HepG2 (cell line): ENCODE data around the gene COX6A2. TPM values are rescaled to one million over a fixed set of nuclear protein-coding genes. Genes with fewer than 3 reads are reported as not detected.

Source experiments
- ATAC-seq: fragments of 200-7000 bp; cut with Tn5 transposase; 3 replicates; pipeline ENCODE4 v1.9.1; 2020; ENCODE audit warnings: mild to moderate bottlenecking, moderate library complexity
- BruUV-seq: library from RNA; stranded (reverse); fragments of 400-500 nt; replicated peaks from 2 replicates; lab custom pipeline; 2021; lab: Mats Ljungman, UMichigan
- CTCF ChIA-PET: fragments of 300-600 bp; formaldehyde crosslinking; extraction: SDS; loops from one replicate; lab custom pipeline; 2021; ENCODE audit warnings: low total read pairs, inconsistent platforms, low intra/inter-chr PET ratio; lab: Yijun Ruan, JAX
- POLR2A ChIA-PET: fragments of 350-600 bp; sonication (Branson Sonifier 250); formaldehyde crosslinking; loops from one replicate; lab custom pipeline; 2020; ENCODE audit warnings: antibody characterized with exemption, inconsistent platforms; lab: Yijun Ruan, JAX
- DNase-seq: peaks from one replicate; pipeline ENCODE4 v3.0.0-alpha.2; 2015; ENCODE audit warnings: low spot score
- FAIRE-seq: peaks from 3 replicates; lab custom pipeline; 2011; peaks lifted over from hg19 to GRCh38; lab: Jason Lieb, UNC
- H2AFZ ChIP-seq: one replicate; pipeline ENCODE4 v1.6.1; 2011; ENCODE audit warnings: low read length, inconsistent platforms
- H3K27ac ChIP-seq: fragments of 300-600 bp; 3 replicates; pipeline ENCODE4 v1.8.0; 2011; ENCODE audit warnings: mixed run types, mild to moderate bottlenecking, mixed read lengths, low read length, inconsistent platforms; ENCODE audit not compliant: insufficient read depth; ENCODE audit errors: extremely low read length
- H3K27me3 ChIP-seq, 2 experiments: fragments of 200-600 bp in 1 of 2; 2 replicates in 1 of 2; 3 replicates in 1 of 2; pipeline versions ENCODE4 v1.6.0 to v1.8.0; 2011; ENCODE audit warnings: low read length in 2 of 2, mild to moderate bottlenecking in 2 of 2, moderate library complexity in 2 of 2, inconsistent platforms in 1 of 2; ENCODE audit not compliant: insufficient read depth in 2 of 2, control insufficient read depth in 1 of 2
- H3K36me3 ChIP-seq, 2 experiments: fragments of 200-600 bp in 1 of 2; replicated peaks in 1 of 2; 2 replicates in 1 of 2; 3 replicates in 1 of 2; pipeline versions ENCODE4 v1.5.1 to v1.8.0; 2011; ENCODE audit warnings: low read length in 2 of 2, inconsistent platforms in 1 of 2; ENCODE audit not compliant: insufficient read depth in 2 of 2, control insufficient read depth in 1 of 2
- H3K4me1 ChIP-seq: 2 replicates; pipeline ENCODE4 v1.5.1; 2012; ENCODE audit warnings: low read length, inconsistent platforms; ENCODE audit not compliant: insufficient read depth
- H3K4me2 ChIP-seq: 2 replicates; pipeline ENCODE4 v1.6.0; 2011; ENCODE audit warnings: low read depth, low read length, inconsistent platforms
- H3K4me3 ChIP-seq, 3 experiments: fragments of 200-600 bp in 1 of 3; sonication (generic), shearing (Covaris generic) in 1 of 3; replicated peaks in 1 of 3; 2 replicates each; pipeline ENCODE4 v1.5.1; 2011 to 2016; ENCODE audit warnings: low read length in 3 of 3, inconsistent platforms in 2 of 3, low read depth in 2 of 3, mild to moderate bottlenecking in 2 of 3, control low read depth in 1 of 3, mixed read lengths in 1 of 3; ENCODE audit not compliant: insufficient read depth in 1 of 3
- H3K79me2 ChIP-seq: one replicate; pipeline ENCODE4 v1.6.1; 2011; ENCODE audit warnings: low read length, inconsistent platforms; ENCODE audit not compliant: insufficient read depth
- H3K9ac ChIP-seq: 2 replicates; pipeline ENCODE4 v1.6.0; 2011; ENCODE audit warnings: mild to moderate bottlenecking, low read depth, low read length, inconsistent platforms; ENCODE audit not compliant: insufficient read depth
- H3K9me3 ChIP-seq: 2 replicates; pipeline ENCODE4 v1.5.1; 2012; ENCODE audit warnings: mild to moderate bottlenecking, low read length
- H4K20me1 ChIP-seq: 2 replicates; pipeline ENCODE4 v1.6.0; 2011; ENCODE audit warnings: inconsistent platforms, mild to moderate bottlenecking, low read length, moderate library complexity; ENCODE audit not compliant: insufficient read depth
- KLF9 ChIP-seq: IDR thresholded peaks from 2 replicates; pipeline ENCODE4 v1.6.1; 2016; ENCODE audit warnings: low read depth
- KMT2B ChIP-seq: IDR thresholded peaks from 2 replicates; pipeline ENCODE4 v1.6.1; 2016; ENCODE audit warnings: missing genetic modification reagents, missing compliant biosample characterization
- PLRG1 ChIP-seq: fragments of 450-650 bp; conservative IDR thresholded peaks from 2 replicates; pipeline ENCODE4 v1.6.1; 2016
- PTBP1 ChIP-seq: fragments of 200-400 bp; formaldehyde crosslinking; IDR thresholded peaks from 2 replicates; pipeline ENCODE4 v1.6.1; 2018; ENCODE audit warnings: low read length, low read depth; ENCODE audit not compliant: poor library complexity, severe bottlenecking
- TEAD3 ChIP-seq: optimal IDR thresholded peaks from 2 replicates; pipeline ENCODE3; 2016; ENCODE audit warnings: borderline replicate concordance
- ZNF10 ChIP-seq: sonication (generic); formaldehyde crosslinking; IDR thresholded peaks from 2 replicates; pipeline ENCODE4 v1.4.0; 2020; ENCODE audit warnings: mild to moderate bottlenecking, low read depth, missing genetic modification reagents, borderline replicate concordance
- ZNF136 ChIP-seq: sonication (generic); formaldehyde crosslinking; IDR thresholded peaks from 2 replicates; pipeline ENCODE4 v1.8.1; 2022; ENCODE audit warnings: low read depth, mild to moderate bottlenecking, moderate library complexity, missing genetic modification reagents
- ZNF205 ChIP-seq: IDR thresholded peaks from 2 replicates; pipeline ENCODE4 v1.6.1; 2018; ENCODE audit warnings: missing biosample characterization, missing genetic modification reagents
- ZNF891 ChIP-seq: sonication (generic); formaldehyde crosslinking; IDR thresholded peaks from 2 replicates; pipeline ENCODE4 v1.5.0; 2020; ENCODE audit warnings: mild to moderate bottlenecking, missing genetic modification reagents
- WGBS: methylation state at CpG from one replicate; pipeline ENCODE4 v1.1.6; 2017; ENCODE audit warnings: low lambda C conversion rate; 5-methylcytosine and 5-hydroxymethylcytosine counted together
- in situ Hi-C: cut with HindIII; loops from 2 replicates; pipeline ENCODE4 v1.10.0; 2017; ENCODE audit warnings: low pct_unique_long_range_greater_than_20kb; ENCODE audit not compliant: extremely low pct_ligation_motif_present
- intact Hi-C: fragments of 100-400 bp; cut with micrococcal nuclease; formaldehyde crosslinking; loops from one replicate; pipeline ENCODE4 v1.10.0; 2022; ENCODE audit not compliant: unreplicated experiment
- polyA plus RNA-seq, 8 experiments: library from polyadenylated mRNA; depleted of rRNA in 3 of 8; stranded (reverse) in 7 of 8; unstranded in 1 of 8; fragments of >200 nt; fragmentation: Illumina TruSeq in 4 of 8; extraction: Trizol in 4 of 8; gene quantifications; 2 replicates each; pipeline versions ENCODE4 v1.2.1 to v1.2.3, GENCODE V29; 2011 to 2016; ENCODE audit warnings: low read depth in 4 of 8, missing spikeins in 1 of 8, mixed read lengths in 1 of 8; ENCODE audit not compliant: insufficient read depth in 1 of 8
- total RNA-seq, 5 experiments: library from RNA; depleted of rRNA; stranded (reverse); fragments of >200 nt; fragmentation: Illumina TruSeq; extraction: Trizol; gene quantifications; 2 replicates each; pipeline ENCODE4 v1.2.3, GENCODE V29; 2016; ENCODE audit warnings: low read depth in 1 of 5
- TF ChIP-seq, protein P1 (sequence below), 2 experiments: sonication (generic) in 1 of 2; formaldehyde crosslinking in 1 of 2; IDR thresholded peaks; 2 replicates each; pipeline versions ENCODE4 v1.6.1 to v1.9.0; 2014 to 2022; ENCODE audit warnings: antibody characterized with exemption in 1 of 2, borderline replicate concordance in 1 of 2, inconsistent platforms in 1 of 2, low read depth in 1 of 2, missing genetic modification reagents in 1 of 2
- TF ChIP-seq, protein P2 (sequence below): conservative IDR thresholded peaks from 2 replicates; pipeline ENCODE4 v1.6.1; 2018; ENCODE audit warnings: missing genetic modification reagents
- TF ChIP-seq, protein P3 (sequence below): sonication (generic); formaldehyde crosslinking; IDR thresholded peaks from 2 replicates; pipeline ENCODE4 v1.4.0; 2020; ENCODE audit warnings: mild to moderate bottlenecking, missing genetic modification reagents
- TF ChIP-seq, protein P4 (sequence below): sonication (generic); formaldehyde crosslinking; IDR thresholded peaks from 2 replicates; pipeline ENCODE4 v1.5.0; 2020; ENCODE audit warnings: mild to moderate bottlenecking, low read depth, missing genetic modification reagents, borderline replicate concordance

The COX6A2 gene
- total and polyA plus RNA-seq, 2 of the 13 experiments (the other 11 are each of a cell fraction or from before 2014, with no cell fraction given): not detected

DNA sequence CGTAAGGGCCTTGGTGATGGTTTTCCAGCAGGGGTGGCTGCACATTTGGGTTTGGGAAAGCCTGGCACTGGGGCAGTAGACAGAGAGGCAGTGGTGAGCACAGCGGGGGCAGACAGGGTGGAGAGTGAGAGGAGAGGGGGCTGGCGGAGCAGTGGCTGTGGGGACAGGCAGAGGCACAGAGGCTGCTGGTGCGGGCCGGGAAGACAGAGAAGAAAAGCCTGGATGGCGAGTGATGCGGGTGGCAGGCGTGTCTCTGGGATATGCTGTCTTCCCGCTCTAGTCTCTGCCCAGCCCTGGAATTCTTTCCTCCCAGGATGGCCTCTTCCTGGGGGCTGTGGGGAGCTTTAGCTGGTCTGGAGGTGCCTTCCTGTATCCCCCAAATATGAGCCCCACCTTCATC, 18.1 kb downstream of the COX6A2 start (continued):
- TF ChIP-seq, protein P1, sequence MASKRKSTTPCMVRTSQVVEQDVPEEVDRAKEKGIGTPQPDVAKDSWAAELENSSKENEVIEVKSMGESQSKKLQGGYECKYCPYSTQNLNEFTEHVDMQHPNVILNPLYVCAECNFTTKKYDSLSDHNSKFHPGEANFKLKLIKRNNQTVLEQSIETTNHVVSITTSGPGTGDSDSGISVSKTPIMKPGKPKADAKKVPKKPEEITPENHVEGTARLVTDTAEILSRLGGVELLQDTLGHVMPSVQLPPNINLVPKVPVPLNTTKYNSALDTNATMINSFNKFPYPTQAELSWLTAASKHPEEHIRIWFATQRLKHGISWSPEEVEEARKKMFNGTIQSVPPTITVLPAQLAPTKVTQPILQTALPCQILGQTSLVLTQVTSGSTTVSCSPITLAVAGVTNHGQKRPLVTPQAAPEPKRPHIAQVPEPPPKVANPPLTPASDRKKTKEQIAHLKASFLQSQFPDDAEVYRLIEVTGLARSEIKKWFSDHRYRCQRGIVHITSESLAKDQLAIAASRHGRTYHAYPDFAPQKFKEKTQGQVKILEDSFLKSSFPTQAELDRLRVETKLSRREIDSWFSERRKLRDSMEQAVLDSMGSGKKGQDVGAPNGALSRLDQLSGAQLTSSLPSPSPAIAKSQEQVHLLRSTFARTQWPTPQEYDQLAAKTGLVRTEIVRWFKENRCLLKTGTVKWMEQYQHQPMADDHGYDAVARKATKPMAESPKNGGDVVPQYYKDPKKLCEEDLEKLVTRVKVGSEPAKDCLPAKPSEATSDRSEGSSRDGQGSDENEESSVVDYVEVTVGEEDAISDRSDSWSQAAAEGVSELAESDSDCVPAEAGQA (IDR thresholded peaks at IDR 0.05; ENCODE audit: low read depth): no peak
- TF ChIP-seq, protein P1 (CRISPR knock-in tag; IDR thresholded peaks at IDR 0.05; ENCODE audit: borderline replicate concordance): no peak
- TF ChIP-seq ZNF10 (CRISPR knock-in tag) (no peak), PLRG1 (no peak)
- TF ChIP-seq, protein P2, sequence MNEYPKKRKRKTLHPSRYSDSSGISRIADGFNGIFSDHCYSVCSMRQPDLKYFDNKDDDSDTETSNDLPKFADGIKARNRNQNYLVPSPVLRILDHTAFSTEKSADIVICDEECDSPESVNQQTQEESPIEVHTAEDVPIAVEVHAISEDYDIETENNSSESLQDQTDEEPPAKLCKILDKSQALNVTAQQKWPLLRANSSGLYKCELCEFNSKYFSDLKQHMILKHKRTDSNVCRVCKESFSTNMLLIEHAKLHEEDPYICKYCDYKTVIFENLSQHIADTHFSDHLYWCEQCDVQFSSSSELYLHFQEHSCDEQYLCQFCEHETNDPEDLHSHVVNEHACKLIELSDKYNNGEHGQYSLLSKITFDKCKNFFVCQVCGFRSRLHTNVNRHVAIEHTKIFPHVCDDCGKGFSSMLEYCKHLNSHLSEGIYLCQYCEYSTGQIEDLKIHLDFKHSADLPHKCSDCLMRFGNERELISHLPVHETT: no peak
- TF ChIP-seq, all 625 proteins: peak for 0

DNA sequence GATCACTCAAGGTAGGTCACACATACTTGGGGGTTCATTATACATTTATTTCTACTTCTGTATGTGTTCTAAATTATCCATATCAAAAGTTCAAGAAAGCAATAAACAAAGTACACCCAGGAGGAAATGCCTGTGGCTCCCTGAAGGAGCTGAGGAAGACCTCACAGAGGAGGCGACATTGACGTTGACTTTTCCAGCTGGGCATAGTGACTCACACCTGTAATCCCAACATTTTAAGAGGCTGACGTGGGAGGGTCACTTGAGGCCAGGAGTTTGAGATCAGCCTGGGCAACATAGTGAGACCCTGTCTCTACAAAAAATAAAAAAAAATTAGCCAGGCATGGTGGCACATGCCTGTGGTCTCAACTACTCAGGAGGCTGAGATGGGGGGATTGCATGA, 18.7 kb downstream of the COX6A2 start:
- no peak for FAIRE-seq
- in situ Hi-C loops (no loop called here), intact Hi-C loops (no loop called here)
- Histone ChIP-seq H3K4me2 (no peak overlapping the region), H2AFZ (no peak overlapping the region), H3K9ac (no peak overlapping the region), H3K27ac (no peak overlapping the region), H3K27me3 (peaks cover 6 to 51% of the 10 kb centered on the region in 2 experiments; a peak in 4 of 5 replicates), H3K36me3 (no peaks in the 10 kb centered on the region), H3K4me3 (no peak overlapping the region), H3K4me1 (0 out of 2 replicates have a peak, but pooled peaks cover 2% of the 10 kb centered on the region), H3K79me2 (no peaks in the 10 kb centered on the region), H3K9me3 (no peaks in the 10 kb centered on the region), H4K20me1 (no peaks in the 10 kb centered on the region)
- no TSS peak for BruUV-seq
- CTCF ChIA-PET: no interaction called here
- ATAC-seq: no peak
- WGBS: 6% methylated on average over 3 of the region's 3 CpGs
- POLR2A ChIA-PET: no interaction called here
- no peak for DNase-seq
- no peak for TF ChIP-seq TEAD3 (CRISPR knock-in tag)
- TF ChIP-seq PTBP1: no peak
- no peak for TF ChIP-seq ZNF891 (CRISPR knock-in tag)
- TF ChIP-seq ZNF205 (CRISPR knock-in tag): no peak
- TF ChIP-seq, protein P3, sequence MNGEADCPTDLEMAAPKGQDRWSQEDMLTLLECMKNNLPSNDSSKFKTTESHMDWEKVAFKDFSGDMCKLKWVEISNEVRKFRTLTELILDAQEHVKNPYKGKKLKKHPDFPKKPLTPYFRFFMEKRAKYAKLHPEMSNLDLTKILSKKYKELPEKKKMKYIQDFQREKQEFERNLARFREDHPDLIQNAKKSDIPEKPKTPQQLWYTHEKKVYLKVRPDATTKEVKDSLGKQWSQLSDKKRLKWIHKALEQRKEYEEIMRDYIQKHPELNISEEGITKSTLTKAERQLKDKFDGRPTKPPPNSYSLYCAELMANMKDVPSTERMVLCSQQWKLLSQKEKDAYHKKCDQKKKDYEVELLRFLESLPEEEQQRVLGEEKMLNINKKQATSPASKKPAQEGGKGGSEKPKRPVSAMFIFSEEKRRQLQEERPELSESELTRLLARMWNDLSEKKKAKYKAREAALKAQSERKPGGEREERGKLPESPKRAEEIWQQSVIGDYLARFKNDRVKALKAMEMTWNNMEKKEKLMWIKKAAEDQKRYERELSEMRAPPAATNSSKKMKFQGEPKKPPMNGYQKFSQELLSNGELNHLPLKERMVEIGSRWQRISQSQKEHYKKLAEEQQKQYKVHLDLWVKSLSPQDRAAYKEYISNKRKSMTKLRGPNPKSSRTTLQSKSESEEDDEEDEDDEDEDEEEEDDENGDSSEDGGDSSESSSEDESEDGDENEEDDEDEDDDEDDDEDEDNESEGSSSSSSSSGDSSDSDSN (CRISPR knock-in tag): no peak
- TF ChIP-seq KMT2B (CRISPR knock-in tag): no peak
- TF ChIP-seq KLF9: no peak
- TF ChIP-seq, protein P4, sequence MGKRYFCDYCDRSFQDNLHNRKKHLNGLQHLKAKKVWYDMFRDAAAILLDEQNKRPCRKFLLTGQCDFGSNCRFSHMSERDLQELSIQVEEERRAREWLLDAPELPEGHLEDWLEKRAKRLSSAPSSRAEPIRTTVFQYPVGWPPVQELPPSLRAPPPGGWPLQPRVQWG (CRISPR knock-in tag): no peak
- no peak for TF ChIP-seq ZNF136
